Gastrocnemius medialis (tissue), 4 donors: ENCODE data around the gene GABRB2.

ENCODE experiments used
- CTCF ChIP-seq, 5 experiments: fragments of 450-650 bp in 3 of 5; fragments of 200-600 bp in 2 of 5; sonication (generic) in 2 of 5; IDR thresholded peaks in 4 of 5; conservative IDR thresholded peaks in 1 of 5; 1 replicate in 4 of 5; 2 replicates in 1 of 5; pipeline ENCODE4 v1.5.1; 2016 to 2019; ENCODE audit warnings: antibody characterized with exemption in 5 of 5, mild to moderate bottlenecking in 3 of 5, moderate library complexity in 3 of 5
- POLR2A ChIP-seq, 2 donors: fragments of 450-650 bp; IDR thresholded peaks; one replicate each; pipeline ENCODE4 v1.6.1; 2017; ENCODE audit warnings: antibody characterized with exemption in 2 of 2, mild to moderate bottlenecking in 2 of 2, moderate library complexity in 2 of 2

GRCh38 chr5:161396171-161396570 lies 150.4 kb downstream of the GABRB2 start:
- TF ChIP-seq CTCF (IDR thresholded peaks at IDR 0.05 in 4 of 5, conservative IDR thresholded peaks at IDR 0.05 in 1 of 5) (no peak), POLR2A (IDR thresholded peaks at IDR 0.05) (no peak)
